HG03159 (cell line): ENCODE data around the gene FHIT.
"Not testable (repeated sequence)": the region's sequence is repeated elsewhere in the genome, so short reads cannot be mapped to it uniquely, and the experiment has no call there.

Experiments
- ATAC-seq: cut with Tn5 transposase; IDR thresholded peaks from one replicate; pipeline ENCODE4 v1.9.1; 2021; ENCODE audit warnings: mild to moderate bottlenecking, moderate library complexity; ENCODE audit not compliant: unreplicated experiment

The FHIT gene

GRCh38 chr3:60742606-60743145, 508.6 kb downstream of the FHIT start:
- no peak for ATAC-seq

- ATAC-seq: no peak
Measured at GRCh38 chr3:60737633-60738399, 513.4 kb downstream of the FHIT start.

GRCh38 chr3:60730371-60730770, 520.9 kb downstream of the FHIT start:
- ATAC-seq: no peak

GRCh38 chr3:60729056-60729455, 522.2 kb downstream of the FHIT start:
- ATAC-seq: no peak

DNA sequence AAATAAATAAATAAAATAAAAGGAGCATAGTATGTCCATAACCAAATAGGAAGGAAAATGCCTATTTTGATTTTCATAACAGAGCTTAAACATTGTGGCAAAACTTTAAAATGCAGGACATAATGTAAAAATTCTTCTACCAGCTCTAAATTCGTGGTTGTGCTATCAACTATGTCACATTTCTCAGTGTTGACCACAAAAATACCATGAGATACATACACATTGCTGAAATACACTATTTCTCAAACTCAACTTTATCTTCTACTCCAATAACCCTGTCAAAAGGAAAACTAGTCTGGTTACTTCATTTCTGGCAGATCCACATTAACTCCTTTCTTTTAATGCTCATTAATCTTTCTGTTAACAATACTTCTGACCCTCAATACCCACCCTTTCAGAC, 523.2 kb downstream of the FHIT start:
- no peak for ATAC-seq

- ATAC-seq: no peak
Measured at GRCh38 chr3:60720736-60721135, 530.5 kb downstream of the FHIT start.

GRCh38 chr3:60716573-60716972, 534.7 kb downstream of the FHIT start:
- no peak for ATAC-seq

GRCh38 chr3:60708191-60708975, 542.9 kb downstream of the FHIT start:
- ATAC-seq: no peak

- ATAC-seq: no peak
Measured at GRCh38 chr3:60707452-60708020, 543.7 kb downstream of the FHIT start.

- ATAC-seq: no peak
Measured at GRCh38 chr3:60703956-60704736, 547.1 kb downstream of the FHIT start.

DNA sequence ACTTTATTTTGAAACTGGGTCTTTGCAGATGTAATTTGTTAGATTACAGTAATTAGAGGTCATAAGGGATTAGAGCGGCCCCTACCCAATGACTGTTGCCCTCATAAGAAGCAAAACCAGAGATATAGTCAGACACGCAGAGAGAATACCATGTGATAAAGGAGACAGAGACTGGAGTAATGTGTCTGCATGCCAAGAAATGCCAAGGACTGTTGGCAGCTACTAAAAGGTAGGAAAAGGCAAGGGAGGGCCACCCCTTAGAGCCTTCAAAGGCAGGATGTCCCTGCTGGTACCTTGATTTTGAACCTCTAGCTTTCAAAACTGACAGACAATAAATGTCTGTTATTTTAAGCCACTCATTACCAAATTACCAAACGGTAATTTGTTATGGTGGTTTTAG, 548.2 kb downstream of the FHIT start:
- ATAC-seq: no peak

DNA sequence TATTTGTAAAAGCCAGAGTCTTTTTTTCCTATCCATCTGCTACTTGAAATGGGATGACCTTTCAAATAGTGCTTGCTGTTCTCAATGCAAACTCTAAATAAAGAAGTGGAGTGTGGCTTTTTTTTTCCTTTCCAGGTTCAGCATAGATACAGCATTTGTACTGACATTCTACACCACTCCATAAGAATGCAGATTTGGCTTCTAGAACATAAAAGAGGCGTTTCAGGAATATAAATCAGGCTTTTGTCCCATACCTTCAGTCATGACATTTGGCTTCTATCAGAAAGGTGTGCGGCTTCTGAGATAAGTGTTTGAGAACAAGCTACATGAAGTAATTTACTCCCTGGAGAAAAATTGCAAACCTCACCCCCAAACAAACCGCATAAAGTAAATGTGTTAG, 553.1 kb downstream of the FHIT start:
- ATAC-seq: no peak

- no peak for ATAC-seq
Measured at GRCh38 chr3:60697132-60697531, 554.1 kb downstream of the FHIT start.

- ATAC-seq: no peak
Measured at GRCh38 chr3:60696428-60697125, 554.7 kb downstream of the FHIT start.

GRCh38 chr3:60675424-60675823, 575.8 kb downstream of the FHIT start:
- ATAC-seq: no peak

- no peak for ATAC-seq
Measured at GRCh38 chr3:60674870-60675269, 576.4 kb downstream of the FHIT start.

DNA sequence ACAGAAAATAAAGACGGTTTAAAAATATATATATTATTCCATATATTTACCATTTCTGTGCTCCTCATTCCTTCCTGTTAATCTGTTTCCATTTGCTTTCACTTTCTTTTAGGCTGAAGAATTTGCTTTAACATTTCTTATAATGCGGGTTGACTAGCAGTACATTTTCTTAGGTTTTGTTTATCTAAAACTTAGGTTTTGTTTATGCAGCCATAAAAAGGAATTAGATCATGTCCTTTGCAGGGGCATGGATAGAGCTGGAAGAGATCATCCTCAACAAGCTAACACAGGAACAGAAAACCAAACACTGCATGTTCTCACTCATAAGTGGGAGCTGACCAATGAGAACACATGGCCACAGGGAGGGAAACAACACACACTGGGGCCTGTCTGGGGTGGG, 578.1 kb downstream of the FHIT start:
- ATAC-seq: no peak

DNA sequence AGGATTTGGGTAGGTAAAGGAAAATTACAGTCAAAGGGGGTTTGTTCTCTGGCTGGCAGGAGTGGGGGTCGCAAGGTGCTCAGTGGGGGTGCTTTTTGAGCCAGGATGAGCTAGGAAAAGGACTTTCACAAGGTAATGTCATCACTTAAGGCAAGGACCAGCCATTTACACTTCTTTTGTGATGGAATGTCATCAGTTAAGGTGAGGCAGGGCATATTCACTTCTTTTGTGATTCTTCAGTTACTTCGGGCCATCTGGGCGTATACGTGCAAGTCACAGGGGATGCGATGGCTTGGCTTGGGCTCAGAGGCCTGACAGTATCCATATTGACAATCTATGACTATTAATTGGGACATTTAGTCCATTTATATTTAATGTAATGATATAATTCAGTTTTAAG, 578.9 kb downstream of the FHIT start:
- ATAC-seq: not testable (repeated sequence)

DNA sequence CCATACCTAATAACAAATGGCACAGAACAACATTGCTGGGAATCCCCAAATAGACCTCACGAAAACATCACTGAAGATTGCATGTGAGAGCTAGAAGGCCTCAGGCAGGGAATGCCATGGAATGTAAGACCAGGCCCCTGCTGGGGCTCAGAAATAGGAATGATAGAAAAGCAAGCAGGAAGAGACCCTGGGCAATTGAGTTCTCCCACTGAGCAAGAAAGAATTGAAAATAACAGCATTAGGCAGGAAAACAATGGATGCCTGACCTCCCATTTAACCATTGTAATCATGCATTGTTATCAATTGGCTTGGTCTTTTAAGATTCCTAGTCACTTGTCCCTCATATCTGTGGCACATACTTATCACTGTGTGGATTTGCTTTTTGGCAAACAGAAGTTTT, 581.6 kb downstream of the FHIT start:
- ATAC-seq: no peak

DNA sequence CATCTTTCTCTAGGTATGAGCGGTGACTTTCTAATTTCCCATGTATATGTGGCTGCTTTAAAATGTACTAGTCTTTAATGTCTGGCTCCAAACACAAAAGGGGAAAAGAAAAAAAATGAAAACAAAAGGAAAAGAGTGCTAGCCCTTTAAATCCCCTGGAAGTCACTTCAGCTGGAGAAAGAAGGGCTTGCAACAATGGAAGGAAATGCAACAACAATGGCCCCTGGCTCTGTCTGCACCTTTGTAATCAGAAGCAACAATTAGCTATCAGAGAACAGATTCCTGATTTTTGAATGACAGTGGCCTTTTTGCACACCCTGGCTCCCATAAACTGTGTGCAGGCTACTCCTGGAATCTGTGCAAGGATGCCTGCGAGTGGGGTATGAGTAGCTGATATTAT, 591.2 kb downstream of the FHIT start:
- no peak for ATAC-seq
